ENCODE results near the gene HOXC13.

HOXC13 gene

DNA sequence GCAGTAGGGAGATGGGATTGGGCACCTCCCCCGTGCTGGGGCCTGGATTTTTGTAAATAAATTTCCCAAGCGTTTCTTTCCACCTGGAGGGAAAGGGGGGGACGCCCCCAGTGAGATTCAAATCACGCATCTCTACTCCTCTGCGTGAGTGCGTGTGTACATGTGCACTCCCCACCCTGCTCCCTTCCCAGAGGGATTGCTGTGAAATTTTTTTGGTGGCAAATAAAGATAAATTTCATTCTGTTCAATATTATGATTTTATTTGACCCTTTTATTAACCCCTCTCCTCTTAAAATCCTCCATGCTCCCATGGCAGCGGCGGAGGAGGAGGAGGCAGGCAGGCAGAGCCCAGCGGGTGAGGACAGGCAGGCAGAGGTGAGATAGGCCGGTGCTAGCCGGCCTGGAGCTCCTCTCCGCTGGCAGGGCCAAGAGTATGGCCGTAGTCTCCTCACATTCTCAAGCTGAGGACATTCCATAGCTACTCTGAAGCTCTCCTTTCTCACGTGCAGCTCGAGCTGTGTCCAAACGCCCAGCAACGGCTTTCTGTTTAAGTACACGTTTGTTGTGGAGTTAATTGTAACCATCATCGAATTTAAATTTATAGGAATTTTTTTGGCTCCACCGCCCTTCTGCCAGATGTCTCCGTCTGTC is 37.7 kb downstream of the HOXC13 start:
- H3K4me3 Mint-ChIP-seq = no peak overlapping the region
- H3K27me3 Mint-ChIP-seq (ENCODE audit: low read depth) = peaks cover 92% of the 10 kb centered on the region
- H3K9me3 Mint-ChIP-seq = no peaks in the 10 kb centered on the region
- H3K4me1 Mint-ChIP-seq (ENCODE audit: low read depth) = peaks cover 9% of the 10 kb centered on the region
- peaks cover 8% of the 10 kb centered on the region for H3K36me3 Mint-ChIP-seq (ENCODE audit: low read depth)
- peak overlapping the region; percentile 83 for H3K27ac Mint-ChIP-seq

DNA sequence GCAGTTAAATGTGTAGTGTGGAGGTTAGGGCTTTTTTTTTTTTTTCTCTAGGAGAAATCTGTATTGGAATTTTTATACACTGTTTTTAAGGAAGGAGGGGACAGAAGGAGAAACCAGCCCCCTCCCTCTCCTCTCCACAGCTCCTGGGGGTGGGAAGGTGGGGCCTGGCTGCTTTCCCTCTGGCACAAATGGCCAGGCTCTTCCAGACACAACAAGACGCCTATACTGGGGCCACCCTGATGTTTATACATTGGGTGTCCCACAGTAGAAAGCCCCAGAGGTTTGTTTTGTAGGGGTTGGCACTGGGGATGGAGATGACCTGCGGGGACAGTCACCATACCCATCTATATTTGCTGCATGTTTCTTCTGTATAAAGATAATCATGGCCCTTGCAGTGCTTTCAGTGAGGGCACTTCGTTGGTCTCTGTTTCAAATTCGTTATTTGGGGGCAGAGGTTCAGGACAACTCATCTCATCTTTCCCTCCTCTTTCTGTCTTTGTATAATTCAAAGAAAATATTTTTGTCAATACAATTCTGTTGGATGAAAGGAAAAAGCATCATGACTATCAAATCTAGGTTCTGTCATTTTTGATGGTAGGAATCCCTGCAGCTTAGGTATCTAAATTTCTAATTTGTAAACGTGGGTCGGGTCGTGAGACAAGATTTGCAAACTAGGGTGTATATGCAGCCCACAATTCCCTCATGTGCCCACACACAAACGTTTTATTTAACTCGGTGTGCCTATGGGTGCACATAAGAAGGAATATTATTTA is 38.4 kb downstream of the HOXC13 start:
- H3K9me3 Mint-ChIP-seq = no peaks in the 10 kb centered on the region
- peaks cover 91% of the 10 kb centered on the region for H3K27me3 Mint-ChIP-seq (ENCODE audit: low read depth)
- H3K27ac Mint-ChIP-seq = no peak overlapping the region
- H3K36me3 Mint-ChIP-seq (ENCODE audit: low read depth) = peaks cover 8% of the 10 kb centered on the region
- H3K4me3 Mint-ChIP-seq = no peak overlapping the region
- H3K4me1 Mint-ChIP-seq (ENCODE audit: low read depth) = peaks cover 9% of the 10 kb centered on the region

DNA sequence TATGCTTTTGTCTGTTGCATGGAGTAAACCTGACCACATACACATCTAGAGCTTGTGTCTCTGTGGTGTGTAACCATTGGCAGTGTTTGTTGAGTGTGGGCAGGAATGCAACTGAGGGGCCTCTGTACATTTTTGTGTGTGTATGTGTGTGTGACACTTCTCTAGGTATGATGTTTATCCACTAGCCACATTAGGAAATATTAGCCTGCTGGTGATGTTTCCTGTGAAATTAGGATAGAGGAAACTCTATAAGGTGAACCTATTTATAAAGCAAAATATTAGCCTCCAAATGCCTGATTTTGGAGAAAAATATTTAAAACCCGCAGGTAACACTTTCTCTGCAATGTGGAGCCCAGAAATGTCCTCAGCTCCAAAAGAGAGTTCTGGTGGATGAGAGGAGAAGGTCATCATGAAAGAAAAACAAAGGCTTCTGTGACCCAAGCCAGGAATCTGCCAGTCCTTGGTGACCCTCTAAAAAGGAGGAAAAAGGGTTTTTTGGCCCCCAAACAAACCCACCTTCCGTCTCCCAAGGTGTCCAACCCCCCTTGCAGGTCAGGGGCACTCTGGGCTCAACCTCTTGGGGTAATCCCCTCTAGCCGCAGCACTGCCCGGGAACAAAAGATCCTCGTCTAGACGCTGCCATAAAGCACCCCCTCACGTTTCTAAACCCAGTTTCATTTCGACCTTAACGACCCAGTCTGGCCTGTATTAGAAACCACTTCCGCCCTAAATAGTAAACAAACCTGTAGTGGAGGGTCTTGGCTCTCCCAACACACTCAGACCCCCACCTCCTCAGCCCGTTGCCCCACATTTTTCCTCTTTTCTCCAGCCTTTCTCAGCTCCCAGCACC is 39.2 kb downstream of the HOXC13 start:
- H3K27me3 Mint-ChIP-seq (ENCODE audit: low read depth) = peaks cover 90% of the 10 kb centered on the region
- no peak overlapping the region for H3K4me3 Mint-ChIP-seq
- H3K9me3 Mint-ChIP-seq = no peaks in the 10 kb centered on the region
- H3K4me1 Mint-ChIP-seq (ENCODE audit: low read depth) = peaks cover 9% of the 10 kb centered on the region
- H3K27ac Mint-ChIP-seq = no peak overlapping the region
- peaks cover 8% of the 10 kb centered on the region for H3K36me3 Mint-ChIP-seq (ENCODE audit: low read depth)

DNA sequence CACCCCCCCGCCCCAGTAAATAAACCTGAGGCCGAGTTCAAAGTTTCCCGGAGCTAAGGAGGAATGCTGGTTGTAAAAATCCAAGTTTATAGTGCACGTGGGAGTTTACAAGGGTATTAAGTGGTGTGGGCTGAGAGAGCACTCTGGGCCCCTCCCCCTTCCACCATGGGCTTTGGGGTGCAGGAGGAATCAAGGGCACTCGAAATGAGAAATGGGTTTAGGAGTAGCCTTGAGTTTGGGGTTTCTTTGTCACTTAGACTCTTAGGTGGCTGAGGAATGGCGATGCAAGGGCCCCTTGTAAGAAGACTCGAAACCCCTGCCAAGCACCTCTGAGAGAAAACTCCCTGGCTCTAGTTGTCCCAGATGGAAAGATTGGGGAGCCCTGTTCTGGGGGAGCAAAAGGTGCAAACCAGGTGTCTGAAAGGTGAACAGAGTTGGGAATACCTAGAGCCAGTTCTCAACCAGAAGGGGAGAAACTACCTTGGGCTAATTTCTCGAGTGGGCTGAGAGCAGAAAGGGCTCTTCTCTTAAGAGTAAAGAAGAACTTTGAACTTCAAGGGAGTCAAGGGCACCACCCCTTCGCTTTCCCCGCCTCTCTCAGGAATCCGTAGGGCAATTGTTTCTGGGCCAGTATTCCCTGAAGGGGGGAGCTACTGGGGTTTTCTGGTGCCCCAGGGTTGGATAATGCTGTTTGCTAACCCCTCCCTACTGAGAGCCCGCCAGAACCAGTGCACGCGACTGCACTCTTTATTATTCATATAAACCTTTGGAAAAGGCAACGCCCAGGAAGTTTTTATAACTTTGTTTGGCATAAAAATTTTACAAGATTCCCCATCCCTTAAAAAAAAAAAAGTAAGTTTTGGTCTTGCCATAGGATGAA is 40.1 kb downstream of the HOXC13 start:
- Mint-ChIP-seq H3K27me3 (ENCODE audit: low read depth) (peaks cover 92% of the 10 kb centered on the region), H3K9me3 (no peaks in the 10 kb centered on the region), H3K4me3 (no peak overlapping the region), H3K27ac (no peak overlapping the region), H3K4me1 (ENCODE audit: low read depth) (peaks cover 3% of the 10 kb centered on the region), H3K36me3 (ENCODE audit: low read depth) (peaks cover 3% of the 10 kb centered on the region)

DNA sequence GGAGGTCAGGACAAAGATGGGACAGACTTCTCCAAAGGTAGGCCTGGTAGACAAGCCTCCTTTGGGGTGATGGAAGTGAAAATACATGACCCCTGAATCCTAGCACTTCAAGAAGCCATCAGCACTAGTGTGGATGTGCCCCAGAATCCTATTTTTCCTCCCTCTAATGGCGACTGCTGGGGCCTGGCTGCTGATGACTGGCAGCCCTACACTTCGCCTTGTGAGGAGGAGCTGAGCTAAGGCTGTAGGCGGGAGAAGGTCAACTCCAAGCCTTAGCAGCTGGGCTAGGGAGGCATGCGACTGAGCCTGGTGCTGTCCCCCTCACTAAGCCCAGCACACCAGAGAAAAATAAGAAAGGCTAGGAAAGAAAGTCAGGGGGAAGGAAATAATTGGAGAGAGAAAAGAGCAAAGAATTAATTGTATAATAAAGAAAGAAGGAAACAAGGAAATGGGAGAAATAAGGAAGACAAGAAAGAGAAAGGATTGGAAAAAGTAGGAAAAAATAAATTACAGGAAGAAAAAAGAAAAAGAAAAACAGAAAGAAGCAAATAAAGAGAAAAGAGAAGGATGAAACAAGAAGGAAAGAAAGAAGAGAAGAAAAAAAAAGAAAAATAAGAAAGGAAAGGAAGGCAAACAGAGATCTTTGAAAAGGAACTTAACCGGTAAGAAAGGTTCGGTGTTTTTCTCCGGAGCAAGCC is 41.6 kb downstream of the HOXC13 start:
- Mint-ChIP-seq H3K27ac (no peak overlapping the region), H3K4me3 (no peak overlapping the region), H3K36me3 (ENCODE audit: low read depth) (peaks cover 3% of the 10 kb centered on the region), H3K27me3 (ENCODE audit: low read depth) (peaks cover 97% of the 10 kb centered on the region), H3K4me1 (ENCODE audit: low read depth) (peaks cover 7% of the 10 kb centered on the region), H3K9me3 (no peaks in the 10 kb centered on the region)

DNA sequence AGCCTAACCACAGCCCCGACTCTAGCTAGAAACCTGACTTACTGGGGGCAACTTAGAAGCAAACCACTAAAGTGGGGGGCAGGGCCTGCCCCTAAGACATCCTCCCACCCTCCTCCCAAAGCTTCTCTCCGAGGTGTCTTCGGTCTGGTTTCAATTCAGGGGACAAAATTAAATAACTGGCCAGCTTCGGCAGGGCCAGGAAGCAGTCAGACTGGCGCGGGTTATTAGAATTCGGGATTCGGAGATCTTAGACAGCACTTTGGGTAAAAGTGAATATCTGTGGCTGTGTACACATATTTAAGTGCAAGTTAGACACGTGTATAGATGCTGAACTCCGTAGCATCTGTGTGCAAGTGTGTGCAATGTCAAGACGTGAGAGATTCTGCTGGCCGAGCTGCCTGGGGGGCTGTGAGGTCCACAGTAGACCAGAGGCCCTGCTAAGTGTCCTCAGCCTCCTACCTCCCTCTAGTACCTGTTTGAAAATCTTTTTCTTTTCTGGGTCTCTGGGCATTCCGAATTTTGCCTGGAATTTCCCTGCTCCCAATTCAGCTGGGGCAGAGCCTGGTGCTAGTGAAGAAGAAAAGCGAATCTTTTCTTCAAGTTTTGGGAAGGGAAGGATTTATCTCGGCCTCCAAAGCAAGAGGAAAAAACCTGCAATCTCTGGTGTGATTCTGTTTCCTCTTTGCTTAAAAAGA is 42.3 kb downstream of the HOXC13 start:
- Mint-ChIP-seq H3K4me3 (no peak overlapping the region), H3K9me3 (no peaks in the 10 kb centered on the region), H3K27me3 (ENCODE audit: low read depth) (peaks cover 95% of the 10 kb centered on the region), H3K4me1 (ENCODE audit: low read depth) (peaks cover 7% of the 10 kb centered on the region), H3K27ac (peak overlapping the region; percentile 17), H3K36me3 (ENCODE audit: low read depth) (peaks cover 1% of the 10 kb centered on the region)

DNA sequence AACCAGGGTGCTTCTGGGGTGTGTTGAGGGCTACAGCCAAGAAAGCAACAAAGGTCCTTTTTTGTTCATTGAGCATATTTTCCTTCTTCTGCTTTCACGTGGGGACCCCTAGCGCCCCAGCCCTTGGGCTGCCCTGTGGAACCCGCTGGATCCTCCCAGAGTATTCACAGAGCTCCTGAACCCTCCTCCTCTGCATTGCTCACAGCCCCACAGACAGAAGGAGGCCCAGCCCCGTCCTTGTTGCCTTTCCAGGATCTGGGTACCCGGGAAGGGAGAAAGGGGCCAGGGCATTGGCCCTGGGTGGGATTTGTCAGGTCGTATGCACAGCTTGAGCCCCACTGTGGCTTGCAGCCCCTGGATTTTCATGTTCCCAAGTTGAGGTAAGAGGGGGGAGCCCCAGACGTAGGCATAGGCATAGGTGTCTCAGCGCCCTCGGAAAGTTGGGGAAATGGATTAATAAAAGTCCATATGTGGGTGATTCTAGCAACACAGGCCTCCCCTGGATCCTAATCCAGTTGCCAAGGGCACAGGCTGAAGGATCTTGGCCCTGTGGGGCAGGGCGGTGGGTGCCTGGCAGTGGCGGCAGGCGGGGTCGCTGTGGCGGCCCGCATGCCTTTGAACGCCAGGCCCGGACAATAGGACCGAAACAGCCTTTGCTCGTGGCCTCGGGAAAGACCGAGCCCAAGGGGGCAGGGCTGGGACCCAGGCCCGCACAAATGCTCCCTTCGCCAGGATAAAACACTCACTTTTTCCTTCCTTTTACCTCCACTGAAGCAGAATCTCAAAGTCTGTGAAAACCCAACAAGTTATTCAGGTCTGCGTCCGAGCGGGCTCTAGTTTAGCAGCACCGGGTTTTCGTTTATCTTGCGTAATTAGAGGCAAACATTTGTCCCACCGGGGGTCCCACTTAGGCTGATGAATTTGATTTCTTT is 43.3 kb downstream of the HOXC13 start:
- H3K27me3 Mint-ChIP-seq (ENCODE audit: low read depth) = peaks cover 95% of the 10 kb centered on the region
- peaks cover 1% of the 10 kb centered on the region for H3K36me3 Mint-ChIP-seq (ENCODE audit: low read depth)
- H3K9me3 Mint-ChIP-seq = no peaks in the 10 kb centered on the region
- no peak overlapping the region for H3K4me3 Mint-ChIP-seq
- peaks cover 10% of the 10 kb centered on the region for H3K4me1 Mint-ChIP-seq (ENCODE audit: low read depth)
- peak overlapping the region; percentile 26 for H3K27ac Mint-ChIP-seq

DNA sequence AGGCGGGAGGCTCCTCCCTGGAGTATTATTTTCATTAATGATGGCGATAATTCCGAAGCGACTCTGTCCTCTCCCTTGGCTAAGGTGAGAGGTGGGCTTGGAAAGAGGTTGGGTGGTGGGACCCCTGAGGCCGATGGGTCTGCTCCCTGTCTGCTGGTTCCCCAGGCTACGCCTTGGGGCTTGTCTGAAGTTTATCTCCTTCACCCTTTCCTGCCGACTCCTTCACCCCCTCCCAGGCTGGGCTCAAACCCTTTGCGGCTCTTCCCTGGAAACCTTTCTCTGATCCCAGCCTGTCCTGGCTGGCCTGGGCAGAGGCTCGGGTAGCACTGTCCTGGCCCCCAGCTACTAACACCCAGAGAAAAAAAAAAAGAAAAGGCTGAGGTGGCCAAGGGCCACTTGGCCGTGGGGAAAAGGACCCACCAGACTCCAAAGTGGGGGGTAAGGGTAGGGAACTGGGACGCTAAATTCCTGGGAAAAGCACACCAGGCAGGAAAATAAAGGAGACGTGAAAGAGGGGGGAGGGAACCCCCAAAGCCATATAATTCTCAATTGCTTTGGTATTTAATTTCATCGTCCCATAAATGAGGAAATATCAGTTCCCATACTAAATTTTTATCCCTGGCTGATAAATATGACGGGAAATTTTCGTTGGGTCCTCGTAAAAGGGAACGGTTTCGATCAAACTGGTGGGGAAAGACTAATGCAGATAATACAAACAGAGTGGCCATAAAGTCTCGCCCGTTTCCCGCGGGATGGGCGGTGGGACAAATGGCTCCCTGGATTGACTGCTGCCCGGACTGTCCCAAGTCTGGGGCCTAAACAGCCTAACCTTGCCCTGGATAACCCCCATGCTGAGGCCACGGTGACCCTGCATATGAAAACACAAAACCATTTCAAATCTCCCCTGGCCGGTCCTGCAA is 44.3 kb downstream of the HOXC13 start:
- Mint-ChIP-seq H3K4me3 (no peak overlapping the region), H3K27ac (peak overlapping the region; percentile 29), H3K4me1 (ENCODE audit: low read depth) (peaks cover 10% of the 10 kb centered on the region), H3K27me3 (ENCODE audit: low read depth) (peaks cover 95% of the 10 kb centered on the region), H3K9me3 (no peaks in the 10 kb centered on the region), H3K36me3 (ENCODE audit: low read depth) (peaks cover 1% of the 10 kb centered on the region)

DNA sequence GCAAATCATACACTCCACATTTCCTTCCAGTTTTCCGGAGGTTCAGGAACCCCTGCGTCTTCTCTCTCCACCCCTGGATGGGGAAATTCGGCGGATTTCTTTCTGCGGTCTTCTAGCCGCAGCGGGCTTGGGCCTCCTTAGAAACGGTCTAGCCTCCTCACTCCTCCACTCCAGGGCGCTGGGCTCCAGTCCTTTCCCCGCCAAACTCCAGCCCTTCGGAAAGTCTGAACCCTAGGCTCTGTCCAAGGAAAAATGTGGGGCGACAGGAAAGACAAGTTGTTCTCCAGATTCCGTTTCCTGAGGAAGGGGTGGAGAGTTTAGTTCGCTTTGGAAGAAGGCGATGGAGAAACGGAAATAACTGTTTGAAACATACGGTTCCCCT is 44.9 kb downstream of the HOXC13 start:
- Mint-ChIP-seq H3K36me3 (ENCODE audit: low read depth) (peaks cover 1% of the 10 kb centered on the region), H3K4me1 (ENCODE audit: low read depth) (peaks cover 12% of the 10 kb centered on the region), H3K9me3 (no peaks in the 10 kb centered on the region), H3K27ac (peak overlapping the region; percentile 41), H3K27me3 (ENCODE audit: low read depth) (peaks cover 95% of the 10 kb centered on the region), H3K4me3 (no peak overlapping the region)

DNA sequence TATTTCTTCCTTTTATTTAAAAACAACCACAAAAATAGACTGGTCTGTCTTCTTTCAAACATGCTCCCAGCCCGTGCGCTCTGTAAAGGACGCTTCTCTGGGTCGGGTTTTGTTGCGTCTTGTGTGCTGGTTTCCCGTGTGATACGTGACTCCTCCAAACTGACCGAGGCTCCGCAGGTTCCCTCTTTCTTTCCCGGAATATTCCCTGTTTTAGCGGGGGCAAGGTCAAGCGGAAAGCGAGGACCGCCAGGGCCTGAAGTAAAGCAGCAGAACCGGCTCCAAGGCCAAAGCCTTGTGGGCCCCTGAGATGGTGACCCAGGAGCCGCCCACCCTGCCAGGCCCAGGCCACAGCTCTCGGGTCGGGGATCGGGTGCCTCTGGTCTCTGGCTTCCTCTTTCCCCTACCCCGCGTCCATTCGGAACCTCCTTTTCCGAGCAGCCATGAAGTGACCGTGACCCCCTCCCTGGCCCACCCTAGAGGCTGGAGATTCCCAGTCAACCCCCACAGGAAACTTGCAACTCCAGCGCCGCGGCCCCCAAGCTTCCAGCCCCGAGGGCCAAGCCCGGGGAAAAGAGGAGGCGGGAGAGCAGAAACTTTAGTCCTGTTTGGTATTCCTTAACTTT is 45.4 kb downstream of the HOXC13 start:
- Mint-ChIP-seq H3K36me3 (ENCODE audit: low read depth) (peaks cover 1% of the 10 kb centered on the region), H3K4me1 (ENCODE audit: low read depth) (peaks cover 15% of the 10 kb centered on the region), H3K27ac (peak overlapping the region; percentile 41), H3K9me3 (no peaks in the 10 kb centered on the region), H3K4me3 (no peak overlapping the region), H3K27me3 (ENCODE audit: low read depth) (peaks cover 95% of the 10 kb centered on the region)

DNA sequence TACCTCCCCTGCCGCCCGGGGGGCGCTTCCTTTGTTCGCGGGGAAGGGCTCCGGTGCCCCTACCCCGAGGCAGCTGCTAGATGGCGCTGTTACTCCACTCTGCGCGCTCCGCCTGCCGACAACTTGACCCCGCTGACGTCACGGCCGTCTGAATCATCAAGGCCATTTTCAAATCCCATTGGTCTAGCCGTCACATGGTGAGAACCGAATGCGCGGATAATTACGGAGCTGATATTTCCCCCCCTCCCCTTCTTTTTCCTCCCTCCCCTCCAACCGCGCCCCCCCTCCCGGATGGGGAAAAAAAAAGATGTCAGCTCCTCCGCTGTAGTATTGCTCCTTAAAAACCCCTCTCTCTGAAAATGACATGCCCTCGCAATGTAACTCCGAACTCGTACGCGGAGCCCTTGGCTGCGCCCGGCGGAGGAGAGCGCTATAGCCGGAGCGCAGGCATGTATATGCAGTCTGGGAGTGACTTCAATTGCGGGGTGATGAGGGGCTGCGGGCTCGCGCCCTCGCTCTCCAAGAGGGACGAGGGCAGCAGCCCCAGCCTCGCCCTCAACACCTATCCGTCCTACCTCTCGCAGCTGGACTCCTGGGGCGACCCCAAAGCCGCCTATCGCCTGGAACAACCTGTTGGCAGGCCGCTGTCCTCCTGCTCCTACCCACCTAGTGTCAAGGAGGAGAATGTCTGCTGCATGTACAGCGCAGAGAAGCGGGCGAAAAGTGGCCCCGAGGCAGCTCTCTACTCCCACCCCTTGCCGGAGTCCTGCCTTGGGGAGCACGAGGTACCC is 46.5 kb downstream of the HOXC13 start, which contains the start of gene HOXC10:
Gene HOXC10, plus strand, starts transcription at position 246 of the 791 bp plus-strand sequence. Its CDS starts 114 bp downstream, at position 360.
- no peaks in the 10 kb centered on the region for H3K9me3 Mint-ChIP-seq
- peak within 1 kb of the TSS; percentile 78 for H3K27ac Mint-ChIP-seq
- peaks cover 23% of the 10 kb centered on the region for H3K4me1 Mint-ChIP-seq (ENCODE audit: low read depth)
- peaks cover 1% of the 10 kb centered on the region for H3K36me3 Mint-ChIP-seq (ENCODE audit: low read depth)
- H3K4me3 Mint-ChIP-seq = peak within 1 kb of the TSS; percentile 38
- peaks cover 95% of the 10 kb centered on the region for H3K27me3 Mint-ChIP-seq (ENCODE audit: low read depth)
